Keratinocyte (primary cell): ENCODE data around the gene ESR2. TPM values are rescaled to one million over a fixed set of nuclear protein-coding genes. Genes with fewer than 3 reads are reported as not detected.
A peak's percentile ranks its signal among the peaks of the same experiment; 100 is the strongest.

Source experiments
- DNase-seq: peaks from one replicate; pipeline ENCODE4 v3.0.0-alpha.2; 2011; ENCODE audit warnings: low read depth, missing footprints, low spot score
- FAIRE-seq: peaks from 2 replicates; lab custom pipeline; 2011; peaks lifted over from hg19 to GRCh38; lab: Jason Lieb, UNC
- H2AFZ ChIP-seq: 2 replicates; pipeline ENCODE4 v1.6.0; 2012; ENCODE audit warnings: low read length, control low read depth, inconsistent platforms; ENCODE audit not compliant: control insufficient read depth
- H3K27ac ChIP-seq: 2 replicates; pipeline ENCODE4 v1.5.1; 2011; ENCODE audit warnings: low read length; ENCODE audit not compliant: control insufficient read depth, insufficient read depth
- H3K27me3 ChIP-seq: 3 replicates; pipeline ENCODE4 v1.6.0; 2011; ENCODE audit warnings: low read length; ENCODE audit not compliant: control insufficient read depth, insufficient read depth; ENCODE audit errors: extremely low read depth
- H3K36me3 ChIP-seq, 2 experiments: 2 replicates in 1 of 2; 3 replicates in 1 of 2; pipeline ENCODE4 v1.5.1; 2011; ENCODE audit warnings: low read length in 2 of 2, mild to moderate bottlenecking in 1 of 2; ENCODE audit not compliant: control insufficient read depth in 2 of 2, insufficient read depth in 2 of 2; ENCODE audit errors: extremely low read depth in 1 of 2
- H3K4me1 ChIP-seq: 3 replicates; pipeline ENCODE4 v1.5.1; 2011; ENCODE audit warnings: low read length; ENCODE audit not compliant: control insufficient read depth, insufficient read depth; ENCODE audit errors: extremely low read depth
- H3K4me2 ChIP-seq: 3 replicates; pipeline ENCODE4 v1.6.0; 2011; ENCODE audit warnings: low read depth, low read length; ENCODE audit not compliant: control insufficient read depth, insufficient read depth; ENCODE audit errors: extremely low read depth
- H3K4me3 ChIP-seq, 3 experiments: fragments of 200-600 bp in 1 of 3; sonication (generic) in 1 of 3; 2 replicates in 2 of 3; 3 replicates in 1 of 3; pipeline ENCODE4 v1.5.1; 2011 to 2016; ENCODE audit warnings: low read length in 3 of 3, mild to moderate bottlenecking in 3 of 3, control low read depth in 2 of 3, inconsistent platforms in 1 of 3, low read depth in 1 of 3, mixed read lengths in 1 of 3, mixed run types in 1 of 3, moderate library complexity in 1 of 3; ENCODE audit not compliant: control insufficient read depth in 2 of 3, insufficient read depth in 2 of 3; ENCODE audit errors: extremely low read depth in 1 of 3
- H3K79me2 ChIP-seq: 2 replicates; pipeline ENCODE4 v1.6.0; 2012; ENCODE audit warnings: low read length; ENCODE audit not compliant: control insufficient read depth, insufficient read depth
- H3K9ac ChIP-seq: 3 replicates; pipeline ENCODE4 v1.6.0; 2011; ENCODE audit warnings: low read length; ENCODE audit not compliant: control insufficient read depth, insufficient read depth; ENCODE audit errors: extremely low read depth
- H3K9me1 ChIP-seq: 3 replicates; pipeline ENCODE4 v1.6.0; 2011; ENCODE audit warnings: low read length; ENCODE audit not compliant: control insufficient read depth, insufficient read depth; ENCODE audit errors: extremely low read depth
- H3K9me3 ChIP-seq: 2 replicates; pipeline ENCODE4 v1.5.1; 2012; ENCODE audit warnings: low read depth, low read length; ENCODE audit not compliant: control insufficient read depth
- H4K20me1 ChIP-seq: 3 replicates; pipeline ENCODE4 v1.6.0; 2011; ENCODE audit warnings: low read length; ENCODE audit not compliant: control insufficient read depth, insufficient read depth; ENCODE audit errors: extremely low read depth
- CTCF ChIP-seq, 3 experiments: IDR thresholded peaks in 1 of 3; conservative IDR thresholded peaks in 1 of 3; optimal IDR thresholded peaks in 1 of 3; 2 replicates in 2 of 3; 3 replicates in 1 of 3; pipeline versions ENCODE3 to v1.5.1; 2011; ENCODE audit warnings: low read length in 3 of 3, mild to moderate bottlenecking in 3 of 3, moderate library complexity in 2 of 3, control low read depth in 1 of 3, inconsistent platforms in 1 of 3; ENCODE audit not compliant: insufficient read depth in 2 of 3; ENCODE audit errors: extremely low read depth in 1 of 3
- EZH2 ChIP-seq: IDR thresholded peaks from one replicate; pipeline ENCODE4 v1.6.1; 2012; ENCODE audit warnings: inconsistent platforms, mild to moderate bottlenecking, low read length, moderate library complexity
- dilution Hi-C: fragments of 300-500 bp; cut with MboI; formaldehyde crosslinking; loops from one replicate; pipeline ENCODE4 v1.7.0; 2020; ENCODE audit warnings: low sequenced_read_pairs; ENCODE audit not compliant: extremely low pct_ligation_motif_present
- polyA plus RNA-seq, 5 experiments: library from polyadenylated mRNA; depleted of rRNA in 3 of 5; stranded (reverse) in 3 of 5; stranded (forward) in 1 of 5; unstranded in 1 of 5; fragments of >200 nt; gene quantifications; 1 replicate in 1 of 5; 2 replicates in 3 of 5; 3 replicates in 1 of 5; pipeline versions ENCODE4 v1.2.1 to v1.2.3, GENCODE V29; 2011 to 2012; ENCODE audit warnings: missing spikeins in 2 of 5, low read depth in 1 of 5, low replicate concordance in 1 of 5

ESR2 gene
- polyA plus RNA-seq, 1 donor (not counting 4 experiments of a cell fraction or from before 2014, with no cell fraction given): 0.03 TPM

- Histone ChIP-seq H3K9me1 (no peaks in the 10 kb centered on the region), H3K9ac (no peak overlapping the region), H3K27me3 (no peaks in the 10 kb centered on the region), H3K4me2 (no peak overlapping the region), H3K4me1 (no peaks in the 10 kb centered on the region), H3K79me2 (no peaks in the 10 kb centered on the region), H3K9me3 (no peaks in the 10 kb centered on the region), H4K20me1 (no peaks in the 10 kb centered on the region), H3K36me3 (no peaks in the 10 kb centered on the region), H3K27ac (no peak overlapping the region), H3K4me3 (no peak overlapping the region), H2AFZ (no peak overlapping the region)
- FAIRE-seq (peak; percentile 56), DNase-seq (no peak)
- dilution Hi-C loops: no loop called here
- peak; percentile 22 to 71 (median 59) for TF ChIP-seq CTCF (optimal IDR thresholded peaks at IDR 0.05 in 1 of 3, IDR thresholded peaks at IDR 0.05 in 1 of 3, conservative IDR thresholded peaks at IDR 0.05 in 1 of 3; ENCODE audit: extremely low read depth in 1 of 3, insufficient read depth in 2 of 3, low read length in 3 of 3)
- TF ChIP-seq EZH2: no peak
Observed at GRCh38 chr14:64303471-64303917, 9.3 kb upstream of the ESR2 start.

- H3K27me3 ChIP-seq: peaks cover 8% of the 10 kb centered on the region
- H3K4me3 ChIP-seq: no peak overlapping the region
- no peaks in the 10 kb centered on the region for H3K9me1 ChIP-seq
- no peak overlapping the region for H3K9ac ChIP-seq
- H3K36me3 ChIP-seq: no peaks in the 10 kb centered on the region
- dilution Hi-C loops: loop anchor here (25.0 kb wide), 1 partner anchor 261 kb away; no protein-coding TSS in a partner anchor
- H2AFZ ChIP-seq: no peak overlapping the region
- no peaks in the 10 kb centered on the region for H4K20me1 ChIP-seq
- TF ChIP-seq CTCF (optimal IDR thresholded peaks at IDR 0.05 in 1 of 3, IDR thresholded peaks at IDR 0.05 in 1 of 3, conservative IDR thresholded peaks at IDR 0.05 in 1 of 3; ENCODE audit: extremely low read depth in 1 of 3, insufficient read depth in 2 of 3, low read length in 3 of 3) (no peak), EZH2 (no peak)
- H3K4me1 ChIP-seq: peaks cover 22% of the 10 kb centered on the region
- H3K4me2 ChIP-seq: no peak overlapping the region
- H3K27ac ChIP-seq: no peak overlapping the region
- no peaks in the 10 kb centered on the region for H3K79me2 ChIP-seq
- H3K9me3 ChIP-seq: no peaks in the 10 kb centered on the region
- FAIRE-seq (no peak), DNase-seq (no peak)
Observed at GRCh38 chr14:64298773-64299172, 4.6 kb upstream of the ESR2 start.
